SU-DHL-6 (cell line): ENCODE data around the gene GATM.

Experiments
- CTCF ChIP-seq: fragments of 200-600 bp; sonication (generic); IDR thresholded peaks from one replicate; pipeline ENCODE4 v1.5.1; 2017; ENCODE audit warnings: antibody characterized with exemption, mild to moderate bottlenecking, low read length, moderate library complexity; ENCODE audit not compliant: insufficient read depth, poor library complexity, severe bottlenecking
- EZH2phosphoT487 ChIP-seq: fragments of 200-600 bp; sonication (generic), shearing (Covaris generic); conservative IDR thresholded peaks from 2 replicates; pipeline ENCODE4 v1.6.1; 2018; ENCODE audit warnings: mild to moderate bottlenecking, antibody characterized with exemption, low read length, moderate library complexity, mixed read lengths

- TF ChIP-seq CTCF (no peak), EZH2phosphoT487 (no peak)
Observed at GRCh38 chr15:45392584-45392855, 14.2 kb upstream of the GATM start.
